DND-41 (cell line): ENCODE measurements around the gene SLFN11.

Source experiments
- EZH2 ChIP-seq: IDR thresholded peaks from 3 replicates; pipeline ENCODE4 v1.6.1; 2012; ENCODE audit warnings: borderline replicate concordance, low read depth, mild to moderate bottlenecking, moderate library complexity, low read length, inconsistent platforms; ENCODE audit not compliant: severe bottlenecking
- TF ChIP-seq, protein P1 (sequence below): IDR thresholded peaks from 2 replicates; pipeline ENCODE4 v1.5.1; 2012; ENCODE audit warnings: borderline replicate concordance, low read length, moderate library complexity, mild to moderate bottlenecking; ENCODE audit not compliant: poor library complexity, severe bottlenecking; ENCODE audit errors: extremely low read depth

DNA sequence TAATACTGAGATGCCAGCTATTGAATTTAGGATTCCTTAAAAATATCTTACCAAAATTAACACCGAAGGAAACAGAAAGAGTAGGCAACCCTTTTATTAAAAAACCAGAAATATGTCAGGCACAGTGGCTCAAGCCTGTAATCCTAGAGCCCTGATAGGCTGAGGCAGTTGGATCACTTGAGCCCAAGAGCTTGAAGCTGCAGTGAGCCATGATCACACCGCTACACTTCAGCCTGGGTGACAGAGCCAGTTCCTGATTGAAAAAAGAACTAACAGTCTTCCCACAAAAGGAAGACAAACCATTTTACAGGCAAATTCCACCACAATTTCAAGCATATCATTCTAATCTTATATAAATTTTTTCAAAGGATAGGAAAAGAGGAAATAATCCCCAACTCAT is 43.2 kb upstream of the SLFN11 start:
- no peak for TF ChIP-seq EZH2
- TF ChIP-seq, protein P1, sequence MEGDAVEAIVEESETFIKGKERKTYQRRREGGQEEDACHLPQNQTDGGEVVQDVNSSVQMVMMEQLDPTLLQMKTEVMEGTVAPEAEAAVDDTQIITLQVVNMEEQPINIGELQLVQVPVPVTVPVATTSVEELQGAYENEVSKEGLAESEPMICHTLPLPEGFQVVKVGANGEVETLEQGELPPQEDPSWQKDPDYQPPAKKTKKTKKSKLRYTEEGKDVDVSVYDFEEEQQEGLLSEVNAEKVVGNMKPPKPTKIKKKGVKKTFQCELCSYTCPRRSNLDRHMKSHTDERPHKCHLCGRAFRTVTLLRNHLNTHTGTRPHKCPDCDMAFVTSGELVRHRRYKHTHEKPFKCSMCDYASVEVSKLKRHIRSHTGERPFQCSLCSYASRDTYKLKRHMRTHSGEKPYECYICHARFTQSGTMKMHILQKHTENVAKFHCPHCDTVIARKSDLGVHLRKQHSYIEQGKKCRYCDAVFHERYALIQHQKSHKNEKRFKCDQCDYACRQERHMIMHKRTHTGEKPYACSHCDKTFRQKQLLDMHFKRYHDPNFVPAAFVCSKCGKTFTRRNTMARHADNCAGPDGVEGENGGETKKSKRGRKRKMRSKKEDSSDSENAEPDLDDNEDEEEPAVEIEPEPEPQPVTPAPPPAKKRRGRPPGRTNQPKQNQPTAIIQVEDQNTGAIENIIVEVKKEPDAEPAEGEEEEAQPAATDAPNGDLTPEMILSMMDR = no peak
